Activated CD4-positive, alpha-beta T cell treated with anti-CD3 and anti-CD28 coated beads, Interleukin-2, Interleukin-4, amounts not matched to agents 100 ng/mL and 50 ng/mL, durations not matched to agents 16 hours and 8 hours (primary cell): Measurements from ENCODE around the gene SPATS1.
"Not testable (repeated sequence)": the region's sequence is repeated elsewhere in the genome, so short reads cannot be mapped to it uniquely, and the experiment has no call there.

ENCODE experiments used
- DNase-seq: peaks from one replicate; pipeline ENCODE4 v3.0.0-alpha.2; 2020; ENCODE audit warnings: low spot score

SPATS1 gene

GRCh38 chr6:44341095-44341890 lies 1.2 kb upstream of the SPATS1 start:
- no peak for DNase-seq

- no peak for DNase-seq
Observed at GRCh38 chr6:44342052-44342451, 398 bp upstream of the SPATS1 start.

GRCh38 chr6:44346818-44347217 lies 4.4 kb downstream of the SPATS1 start:
- DNase-seq = not testable (repeated sequence)

GRCh38 chr6:44349904-44350649 lies 7.6 kb downstream of the SPATS1 start:
- no peak for DNase-seq

GRCh38 chr6:44350650-44350994 lies 8.2 kb downstream of the SPATS1 start:
- DNase-seq = not testable (repeated sequence)

- DNase-seq = no peak
Observed at GRCh38 chr6:44352259-44352658, 9.8 kb downstream of the SPATS1 start.

GRCh38 chr6:44353336-44353735 lies 10.9 kb downstream of the SPATS1 start:
- DNase-seq = no peak

- DNase-seq = no peak
Observed at GRCh38 chr6:44355640-44356039, 13.2 kb downstream of the SPATS1 start.

GRCh38 chr6:44356487-44356886 lies 14.0 kb downstream of the SPATS1 start:
- DNase-seq = no peak

- no peak for DNase-seq
Observed at GRCh38 chr6:44359973-44360372, 17.5 kb downstream of the SPATS1 start.

GRCh38 chr6:44361947-44362346 lies 19.5 kb downstream of the SPATS1 start:
- DNase-seq = no peak

- no peak for DNase-seq
Observed at GRCh38 chr6:44363377-44363926, 21.0 kb downstream of the SPATS1 start.

- DNase-seq = no peak
Observed at GRCh38 chr6:44366781-44367180, 24.3 kb downstream of the SPATS1 start.

- DNase-seq = no peak
Observed at GRCh38 chr6:44367681-44368080, 25.2 kb downstream of the SPATS1 start.

- no peak for DNase-seq
Observed at GRCh38 chr6:44373051-44373450, 30.6 kb downstream of the SPATS1 start.

- DNase-seq = no peak
Observed at GRCh38 chr6:44373787-44374186, 31.3 kb downstream of the SPATS1 start.

GRCh38 chr6:44375071-44375470 lies 32.6 kb downstream of the SPATS1 start:
- no peak for DNase-seq

GRCh38 chr6:44377484-44377883 lies 35.0 kb downstream of the SPATS1 start:
- no peak for DNase-seq

- no peak for DNase-seq
Observed at GRCh38 chr6:44377971-44378370, 35.5 kb downstream of the SPATS1 start.

- DNase-seq = no peak
Observed at GRCh38 chr6:44381739-44382138, 39.3 kb downstream of the SPATS1 start.

GRCh38 chr6:44386364-44386928 lies 44.0 kb downstream of the SPATS1 start:
- DNase-seq = no peak

- DNase-seq = no peak
Observed at GRCh38 chr6:44386929-44387345, 44.5 kb downstream of the SPATS1 start.
